Muscle layer of duodenum (tissue), 2 donors: Measurements from ENCODE around the gene OR51B2.
"Not testable (repeated sequence)": the region's sequence is repeated elsewhere in the genome, so short reads cannot be mapped to it uniquely, and the experiment has no call there.

Experiments used
- H3K27ac ChIP-seq: one replicate; pipeline ENCODE4 v1.7.0; 2013; ENCODE audit warnings: mild to moderate bottlenecking, low read length
- H3K27me3 ChIP-seq: one replicate; pipeline ENCODE4 v1.7.0; 2013; ENCODE audit warnings: low read depth, mild to moderate bottlenecking, control low read depth, low read length
- H3K36me3 ChIP-seq, 2 donors: one replicate each; pipeline ENCODE4 v1.7.0; 2013; ENCODE audit warnings: low read length in 2 of 2, control low read depth in 1 of 2, mild to moderate bottlenecking in 1 of 2; ENCODE audit not compliant: insufficient read depth in 2 of 2, control insufficient read depth in 1 of 2
- H3K4me1 ChIP-seq, 2 donors: one replicate each; pipeline ENCODE4 v1.7.0; 2013; ENCODE audit warnings: low read length in 2 of 2, mild to moderate bottlenecking in 2 of 2, control low read depth in 1 of 2, moderate library complexity in 1 of 2; ENCODE audit not compliant: insufficient read depth in 2 of 2, control insufficient read depth in 1 of 2
- H3K4me3 ChIP-seq, 2 donors: one replicate each; pipeline ENCODE4 v1.7.0; 2013; ENCODE audit warnings: low read length in 2 of 2, low read depth in 1 of 2, mild to moderate bottlenecking in 1 of 2
- H3K9me3 ChIP-seq, 2 donors: one replicate each; pipeline ENCODE4 v1.7.0; 2013; ENCODE audit warnings: low read length in 2 of 2, control low read depth in 1 of 2, mild to moderate bottlenecking in 1 of 2; ENCODE audit not compliant: control insufficient read depth in 1 of 2
- donor health status: healthy.

The OR51B2 gene

GRCh38 chr11:5307256-5308019, 16.7 kb downstream of the OR51B2 start:
- Histone ChIP-seq H3K27ac (no peak overlapping the region), H3K4me3 (no peak overlapping the region), H3K4me1 (no peaks in the 10 kb centered on the region), H3K9me3 (no peaks in the 10 kb centered on the region), H3K36me3 (no peaks in the 10 kb centered on the region), H3K27me3 (no peaks in the 10 kb centered on the region)

DNA sequence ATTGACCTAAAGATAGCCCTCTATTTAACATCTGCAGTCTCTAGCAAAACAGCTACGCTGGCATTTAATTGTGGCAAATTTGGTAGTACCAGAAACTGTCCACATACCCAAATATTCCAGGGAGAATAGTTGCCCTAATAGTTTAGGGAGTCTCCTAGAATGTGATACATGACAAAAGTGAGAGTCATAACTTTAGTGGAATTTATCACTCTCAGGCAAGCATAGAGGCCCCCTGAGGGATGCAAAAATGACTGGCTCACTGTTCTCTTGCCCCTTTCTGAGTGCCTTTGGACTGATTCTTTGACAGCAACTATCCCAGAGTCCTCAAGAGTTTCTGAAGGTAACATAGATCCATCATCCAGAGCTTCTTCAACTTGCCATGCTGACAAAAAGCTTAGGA, 20.1 kb downstream of the OR51B2 start:
- H3K4me3 ChIP-seq: no peak overlapping the region
- H3K4me1 ChIP-seq: no peaks in the 10 kb centered on the region
- no peak overlapping the region for H3K27ac ChIP-seq
- no peaks in the 10 kb centered on the region for H3K36me3 ChIP-seq
- H3K9me3 ChIP-seq: no peaks in the 10 kb centered on the region
- no peaks in the 10 kb centered on the region for H3K27me3 ChIP-seq

GRCh38 chr11:5303626-5304025, 20.5 kb downstream of the OR51B2 start:
- no peak overlapping the region for H3K4me3 ChIP-seq
- no peaks in the 10 kb centered on the region for H3K4me1 ChIP-seq
- H3K27ac ChIP-seq: no peak overlapping the region
- H3K27me3 ChIP-seq: no peaks in the 10 kb centered on the region
- H3K9me3 ChIP-seq: no peaks in the 10 kb centered on the region
- H3K36me3 ChIP-seq: no peaks in the 10 kb centered on the region

DNA sequence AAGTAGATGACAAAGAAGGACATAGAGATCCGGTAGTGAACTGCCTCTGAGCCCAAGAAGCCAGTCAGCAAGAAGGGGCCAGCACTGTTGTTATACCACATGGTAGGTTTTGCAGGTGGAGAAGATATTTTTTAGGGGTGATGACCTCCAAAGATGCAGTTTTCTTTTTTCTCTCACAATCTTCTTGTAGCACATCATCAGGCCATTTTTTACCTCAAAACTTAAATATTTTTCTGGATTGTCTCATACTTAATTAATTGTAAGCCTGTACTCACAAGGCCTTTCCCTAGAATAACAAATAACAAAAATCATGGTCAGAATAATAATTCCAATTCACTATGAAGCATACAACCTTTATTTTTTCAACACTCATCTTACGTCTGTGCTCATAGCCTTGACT, 22.3 kb downstream of the OR51B2 start, which contains the start of gene OR51B4:
TSS of gene OR51B4 (minus strand) at position 101 of the 400 bp plus-strand sequence. CDS start at position 101, 0 bp downstream.
- H3K9me3 ChIP-seq: no peaks in the 10 kb centered on the region
- no peaks in the 10 kb centered on the region for H3K27me3 ChIP-seq
- no peaks in the 10 kb centered on the region for H3K36me3 ChIP-seq
- no peak within 1 kb of the TSS for H3K27ac ChIP-seq
- H3K4me3 ChIP-seq: no peak within 1 kb of the TSS
- H3K4me1 ChIP-seq: no peaks in the 10 kb centered on the region

DNA sequence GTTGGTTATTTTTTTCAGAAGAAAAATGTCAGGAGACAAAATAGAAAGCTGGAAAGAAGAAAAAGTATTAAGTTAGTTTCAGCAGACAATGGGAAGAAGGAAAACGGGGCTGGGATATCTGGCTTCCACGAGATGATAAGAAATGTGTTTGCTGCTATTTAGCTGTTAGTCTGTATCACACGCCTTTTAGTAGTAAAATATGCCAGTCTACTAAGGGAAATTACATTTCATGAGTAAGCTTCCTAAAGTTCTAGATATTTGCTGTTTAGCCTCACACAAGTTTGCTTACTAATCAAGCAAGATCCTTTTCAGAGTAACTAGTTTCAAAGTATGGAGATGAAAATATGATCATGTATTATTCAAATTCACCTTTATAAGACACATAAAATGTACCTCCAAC, 23.8 kb downstream of the OR51B2 start:
- H3K36me3 ChIP-seq: no peaks in the 10 kb centered on the region
- H3K9me3 ChIP-seq: no peaks in the 10 kb centered on the region
- no peak overlapping the region for H3K27ac ChIP-seq
- H3K27me3 ChIP-seq: no peaks in the 10 kb centered on the region
- H3K4me1 ChIP-seq: no peaks in the 10 kb centered on the region
- no peak overlapping the region for H3K4me3 ChIP-seq

GRCh38 chr11:5298451-5298850, 25.6 kb downstream of the OR51B2 start:
- no peak overlapping the region for H3K27ac ChIP-seq
- no peaks in the 10 kb centered on the region for H3K36me3 ChIP-seq
- H3K4me1 ChIP-seq: no peaks in the 10 kb centered on the region
- H3K4me3 ChIP-seq: no peak overlapping the region
- H3K27me3 ChIP-seq: no peaks in the 10 kb centered on the region
- no peaks in the 10 kb centered on the region for H3K9me3 ChIP-seq

DNA sequence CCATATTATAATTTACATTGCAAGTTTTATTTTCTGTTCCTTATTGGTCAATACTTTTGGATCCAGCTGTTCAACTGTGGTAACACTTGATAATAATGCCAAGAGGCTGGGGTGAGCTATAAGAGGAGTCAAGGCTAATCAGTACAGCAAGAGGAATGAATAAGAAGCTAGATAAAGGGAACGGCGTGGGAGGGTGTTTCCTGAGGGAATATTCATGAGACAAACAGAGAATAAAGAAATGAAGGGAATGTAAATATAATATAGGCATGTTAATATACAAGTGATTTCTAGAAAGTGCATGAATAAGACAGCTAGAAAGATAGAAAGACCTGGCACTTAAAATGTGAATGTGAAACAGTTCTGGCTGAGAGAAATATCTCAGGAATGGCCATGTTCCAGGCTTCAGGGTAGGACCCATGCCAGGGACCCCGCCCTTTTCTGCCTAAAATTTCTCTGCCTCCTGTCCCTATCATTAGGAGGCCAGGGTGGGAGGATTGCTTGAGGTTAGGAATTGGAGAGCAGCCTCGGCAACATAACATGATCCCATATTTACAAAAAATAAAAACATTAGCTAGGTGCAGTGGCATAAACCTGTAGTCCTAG, 26.3 kb downstream of the OR51B2 start:
- Histone ChIP-seq H3K27me3 (no peaks in the 10 kb centered on the region), H3K27ac (no peak overlapping the region), H3K9me3 (no peaks in the 10 kb centered on the region), H3K36me3 (no peaks in the 10 kb centered on the region), H3K4me1 (no peaks in the 10 kb centered on the region), H3K4me3 (no peak overlapping the region)

DNA sequence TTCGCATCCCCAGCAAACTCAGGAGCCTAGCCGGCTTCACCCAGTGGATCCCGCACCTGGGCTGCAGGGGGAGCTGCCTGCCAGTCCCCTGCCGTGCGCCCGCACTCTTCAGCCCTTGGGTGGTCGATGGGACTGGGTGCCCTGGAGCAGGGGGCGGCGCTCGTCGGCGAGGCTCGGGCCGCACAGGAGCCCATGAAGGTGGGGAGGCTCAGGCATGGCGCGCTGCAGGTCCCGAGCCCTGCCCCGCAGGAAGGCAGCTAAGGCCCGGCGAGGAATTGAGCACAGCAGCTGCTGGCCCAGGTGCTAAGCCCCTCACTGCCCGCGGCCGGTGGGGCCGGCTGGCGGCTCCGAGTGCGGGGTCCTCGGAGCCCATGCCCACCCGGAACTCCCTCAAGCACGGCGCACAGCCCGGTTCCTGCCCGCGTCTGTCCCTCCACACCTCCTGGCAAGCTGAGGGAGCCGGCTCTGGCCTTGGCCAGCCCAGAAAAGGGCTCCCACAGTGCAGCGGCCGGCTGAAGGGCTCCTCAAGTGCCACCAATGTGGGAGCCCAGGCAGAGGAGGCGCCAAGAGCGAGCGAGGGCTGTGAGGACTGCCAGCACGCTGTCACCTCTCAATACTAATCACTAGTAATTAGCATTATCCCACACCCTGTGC, 29.6 kb downstream of the OR51B2 start:
- H3K36me3 ChIP-seq, H3K4me1 ChIP-seq, H3K27me3 ChIP-seq, H3K27ac ChIP-seq, H3K4me3 ChIP-seq, H3K9me3 ChIP-seq: not testable (repeated sequence)

DNA sequence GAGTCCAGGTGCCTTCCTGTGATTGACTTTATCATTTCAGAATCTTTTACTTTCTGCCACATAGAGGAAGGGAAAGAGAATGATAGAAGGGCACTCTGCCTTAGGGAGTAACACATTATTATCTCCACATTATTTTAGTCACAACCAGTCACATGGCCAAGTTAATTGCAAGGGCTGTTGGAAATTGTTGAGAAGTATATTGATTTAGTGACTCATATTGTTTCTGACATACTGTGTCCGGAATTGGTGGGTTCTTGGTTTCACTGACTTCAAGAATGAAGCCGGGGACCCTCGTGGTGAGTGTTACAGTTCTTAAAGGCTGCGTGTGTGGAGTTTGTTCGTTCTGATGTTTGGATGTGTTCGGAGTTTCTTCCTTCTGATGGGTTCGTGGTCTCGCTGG, 31.1 kb downstream of the OR51B2 start:
- Histone ChIP-seq H3K36me3 (no peaks in the 10 kb centered on the region), H3K9me3 (no peaks in the 10 kb centered on the region), H3K4me1 (no peaks in the 10 kb centered on the region), H3K27ac (no peak overlapping the region), H3K4me3 (no peak overlapping the region), H3K27me3 (no peaks in the 10 kb centered on the region)

DNA sequence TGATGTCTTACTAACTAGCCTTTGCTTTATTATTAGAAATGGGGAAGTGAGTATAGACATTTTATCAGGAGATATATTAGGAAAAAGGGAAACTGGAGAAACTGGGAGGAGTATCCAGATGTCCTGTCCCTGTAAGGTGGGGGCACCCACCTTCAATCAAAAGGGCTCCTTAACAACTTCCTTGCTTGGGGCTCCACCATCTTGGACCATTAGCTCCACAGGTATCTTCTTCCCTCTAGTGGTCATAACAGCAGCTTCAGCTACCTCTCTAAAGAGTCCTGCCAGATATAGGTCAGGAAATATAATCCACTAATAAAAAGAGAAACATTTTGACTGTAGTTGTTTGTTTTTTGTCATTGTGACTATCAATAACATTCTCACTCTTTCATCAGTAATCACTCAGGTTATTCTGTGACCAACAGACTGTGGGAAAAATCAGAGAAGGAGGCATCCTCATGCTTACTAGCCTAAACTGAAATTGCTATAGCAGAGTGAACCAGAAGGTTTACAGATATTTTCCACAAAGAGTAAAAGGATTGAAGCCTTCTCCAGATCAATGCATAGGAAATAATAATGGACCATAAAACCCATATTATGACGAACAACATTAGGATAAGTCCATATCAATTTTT, 32.8 kb downstream of the OR51B2 start:
- H3K27me3 ChIP-seq: no peaks in the 10 kb centered on the region
- H3K9me3 ChIP-seq: no peaks in the 10 kb centered on the region
- H3K4me1 ChIP-seq: no peaks in the 10 kb centered on the region
- no peak overlapping the region for H3K27ac ChIP-seq
- H3K36me3 ChIP-seq: no peaks in the 10 kb centered on the region
- H3K4me3 ChIP-seq: no peak overlapping the region

GRCh38 chr11:5290106-5290505, 34.0 kb downstream of the OR51B2 start:
- H3K27ac ChIP-seq: no peak overlapping the region
- no peaks in the 10 kb centered on the region for H3K36me3 ChIP-seq
- H3K4me1 ChIP-seq: no peaks in the 10 kb centered on the region
- H3K4me3 ChIP-seq: no peak overlapping the region
- no peaks in the 10 kb centered on the region for H3K27me3 ChIP-seq
- H3K9me3 ChIP-seq: no peaks in the 10 kb centered on the region
